PC-3 (cell line): Measurements from ENCODE around the gene PVR. TPM values are rescaled to one million over a fixed set of nuclear protein-coding genes. Genes with fewer than 3 reads are reported as not detected.

ENCODE experiments used
- ATAC-seq: fragments of 200-7000 bp; cut with Tn5 transposase; 2 replicates; pipeline ENCODE4 v1.9.1; 2020; ENCODE audit warnings: mild to moderate bottlenecking, moderate library complexity
- BruUV-seq: library from RNA; stranded (reverse); fragments of 400-500 nt; replicated peaks from 2 replicates; lab custom pipeline; 2021; lab: Mats Ljungman, UMichigan
- CTCF ChIA-PET: fragments of 300-600 bp; sonication (Branson Sonifier 250); formaldehyde crosslinking; loops from one replicate; lab custom pipeline; 2022; ENCODE audit warnings: antibody characterized with exemption; lab: Charles Lee
- POLR2A ChIA-PET: fragments of 300-600 bp; sonication (Branson Sonifier 250); formaldehyde crosslinking; loops from one replicate; lab custom pipeline; 2022; ENCODE audit warnings: antibody characterized with exemption; ENCODE audit not compliant: unreplicated experiment; lab: Charles Lee
- DNase-seq: peaks from one replicate; pipeline ENCODE4 v3.0.0-alpha.2; 2015
- H2AFZ ChIP-seq: fragments of 300-600 bp; sonication (generic); 2 replicates; pipeline ENCODE4 v1.6.0; 2016; ENCODE audit warnings: antibody characterized with exemption, low read length
- H3F3A ChIP-seq: fragments of 300-600 bp; sonication (generic); one replicate; pipeline ENCODE4 v1.6.0; 2017; ENCODE audit warnings: antibody characterized with exemption, low read length, control low read depth, mild to moderate bottlenecking; ENCODE audit not compliant: unreplicated experiment
- H3K27ac ChIP-seq: fragments of 300-600 bp; sonication (generic); 2 replicates; pipeline ENCODE4 v1.5.1; 2016; ENCODE audit warnings: mild to moderate bottlenecking, low read length
- H3K27me3 ChIP-seq: fragments of 300-600 bp; sonication (generic); 2 replicates; pipeline ENCODE4 v1.6.1; 2016; ENCODE audit warnings: low read length, mixed read lengths
- H3K36me3 ChIP-seq: fragments of 300-600 bp; sonication (generic); 2 replicates; pipeline ENCODE4 v1.6.1; 2016; ENCODE audit warnings: low read depth, mixed run types, low read length, mixed read lengths
- H3K4me1 ChIP-seq: fragments of 300-600 bp; sonication (generic); 2 replicates; pipeline ENCODE4 v1.5.1; 2016; ENCODE audit warnings: low read length; ENCODE audit not compliant: insufficient read depth
- H3K4me2 ChIP-seq: fragments of 300-600 bp; sonication (generic); 2 replicates; pipeline ENCODE4 v1.6.0; 2016; ENCODE audit warnings: low read length
- H3K4me3 ChIP-seq: fragments of 300-600 bp; sonication (generic); 2 replicates; pipeline ENCODE4 v1.5.1; 2016; ENCODE audit warnings: mild to moderate bottlenecking, low read length, mixed read lengths
- H3K79me2 ChIP-seq: fragments of 300-600 bp; sonication (generic); 2 replicates; pipeline ENCODE4 v1.6.1; 2017; ENCODE audit warnings: low read length, mixed read lengths
- H3K9ac ChIP-seq: fragments of 300-600 bp; sonication (generic); 2 replicates; pipeline ENCODE4 v1.6.0; 2016; ENCODE audit warnings: mild to moderate bottlenecking, low read length
- H3K9me2 ChIP-seq: fragments of 300-600 bp; sonication (generic); replicated peaks from 2 replicates; pipeline ENCODE4 v1.6.1; 2016; ENCODE audit warnings: mixed run types, low read length, mixed read lengths
- H3K9me3 ChIP-seq: fragments of 300-600 bp; sonication (generic); 2 replicates; pipeline ENCODE4 v1.6.1; 2016; ENCODE audit warnings: low read length, mixed read lengths
- H4K20me1 ChIP-seq: fragments of 300-600 bp; sonication (generic); 2 replicates; pipeline ENCODE4 v1.6.1; 2016; ENCODE audit warnings: low read length, mixed read lengths
- EZH2 ChIP-seq: fragments of 300-600 bp; sonication (generic); IDR thresholded peaks from one replicate; pipeline ENCODE4 v1.6.1; 2017; ENCODE audit warnings: antibody characterized with exemption, mild to moderate bottlenecking, low read length; ENCODE audit not compliant: unreplicated experiment
- EZH2phosphoT487 ChIP-seq: fragments of 300-600 bp; sonication (generic); IDR thresholded peaks from 2 replicates; pipeline ENCODE4 v1.6.1; 2018; ENCODE audit warnings: mild to moderate bottlenecking, antibody characterized with exemption, low read length, borderline replicate concordance
- intact Hi-C: fragments of 100-400 bp; cut with micrococcal nuclease; formaldehyde crosslinking; loops from 2 replicates; pipeline ENCODE4 v1.9.0; 2023
- total RNA-seq: library from RNA; depleted of rRNA; stranded (reverse); fragments of >200 nt; gene quantifications from 2 replicates; pipeline ENCODE4 v1.2.3, GENCODE V29; 2014
- TF ChIP-seq, protein P1 (sequence below): fragments of 300-600 bp; sonication (generic); conservative IDR thresholded peaks from 2 replicates; pipeline ENCODE4 v1.5.1; 2017; ENCODE audit warnings: antibody characterized with exemption, low read depth, mild to moderate bottlenecking, low read length

Gene PVR
- total RNA-seq, 1 experiment from 2014 or later = 75.3 TPM

DNA sequence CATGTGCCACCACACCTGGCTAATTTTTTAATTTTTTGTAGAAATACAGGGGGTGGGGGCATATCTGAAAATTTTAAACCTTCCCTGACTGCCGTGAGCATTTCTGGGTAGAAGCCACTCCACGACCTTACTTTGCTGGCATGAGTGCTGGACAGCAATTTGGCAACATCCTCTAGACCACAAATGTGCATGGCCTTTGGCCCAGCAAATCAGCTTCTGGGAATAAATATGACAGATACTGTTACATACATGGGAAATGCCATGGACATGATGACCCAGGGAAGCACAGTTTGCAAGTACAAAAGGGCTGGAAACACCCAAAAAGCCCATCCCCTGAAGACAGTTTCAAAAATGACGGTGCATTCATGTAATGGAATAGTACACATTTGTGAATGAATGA, 3.2 kb upstream of the PVR start:
- no peak overlapping the region for H2AFZ ChIP-seq
- TF ChIP-seq EZH2phosphoT487 (no peak), EZH2 (no peak)
- TF ChIP-seq, protein P1, sequence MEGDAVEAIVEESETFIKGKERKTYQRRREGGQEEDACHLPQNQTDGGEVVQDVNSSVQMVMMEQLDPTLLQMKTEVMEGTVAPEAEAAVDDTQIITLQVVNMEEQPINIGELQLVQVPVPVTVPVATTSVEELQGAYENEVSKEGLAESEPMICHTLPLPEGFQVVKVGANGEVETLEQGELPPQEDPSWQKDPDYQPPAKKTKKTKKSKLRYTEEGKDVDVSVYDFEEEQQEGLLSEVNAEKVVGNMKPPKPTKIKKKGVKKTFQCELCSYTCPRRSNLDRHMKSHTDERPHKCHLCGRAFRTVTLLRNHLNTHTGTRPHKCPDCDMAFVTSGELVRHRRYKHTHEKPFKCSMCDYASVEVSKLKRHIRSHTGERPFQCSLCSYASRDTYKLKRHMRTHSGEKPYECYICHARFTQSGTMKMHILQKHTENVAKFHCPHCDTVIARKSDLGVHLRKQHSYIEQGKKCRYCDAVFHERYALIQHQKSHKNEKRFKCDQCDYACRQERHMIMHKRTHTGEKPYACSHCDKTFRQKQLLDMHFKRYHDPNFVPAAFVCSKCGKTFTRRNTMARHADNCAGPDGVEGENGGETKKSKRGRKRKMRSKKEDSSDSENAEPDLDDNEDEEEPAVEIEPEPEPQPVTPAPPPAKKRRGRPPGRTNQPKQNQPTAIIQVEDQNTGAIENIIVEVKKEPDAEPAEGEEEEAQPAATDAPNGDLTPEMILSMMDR = no peak
- H3K79me2 ChIP-seq = peaks cover 20% of the 10 kb centered on the region
- H3K27me3 ChIP-seq = no peaks in the 10 kb centered on the region
- H3K4me3 ChIP-seq = no peak overlapping the region
- ChIA-PET POLR2A (interaction anchor here (0.7 kb wide), 1 partner anchor 267 kb away, joined by 5 read pairs; no protein-coding TSS in a partner anchor), CTCF (interaction anchor here (0.5 kb wide), 1 partner anchor 30 kb away, joined by 3 read pairs; no protein-coding TSS in a partner anchor)
- peak overlapping the region; percentile 22; the same call in 1 of the 2 replicates for H3K9ac ChIP-seq
- ATAC-seq (peak; percentile 47), DNase-seq (peak; percentile 82)
- 0 out of 2 replicates have a peak, but pooled peaks cover 3% of the 10 kb centered on the region for H4K20me1 ChIP-seq
- peak overlapping the region; percentile 5; the same call in 1 of the 2 replicates for H3K4me2 ChIP-seq
- no peaks in the 10 kb centered on the region for H3K9me2 ChIP-seq
- H3K36me3 ChIP-seq = no peaks in the 10 kb centered on the region
- H3F3A ChIP-seq = peaks cover 4% of the 10 kb centered on the region
- H3K27ac ChIP-seq = peak overlapping the region; percentile 72
- intact Hi-C loops = loop anchor here (5.0 kb wide), 1 partner anchor 53 kb away; no protein-coding TSS in a partner anchor
- H3K4me1 ChIP-seq = peaks cover 49% of the 10 kb centered on the region
- BruUV-seq = no TSS peak
- H3K9me3 ChIP-seq = no peaks in the 10 kb centered on the region

DNA sequence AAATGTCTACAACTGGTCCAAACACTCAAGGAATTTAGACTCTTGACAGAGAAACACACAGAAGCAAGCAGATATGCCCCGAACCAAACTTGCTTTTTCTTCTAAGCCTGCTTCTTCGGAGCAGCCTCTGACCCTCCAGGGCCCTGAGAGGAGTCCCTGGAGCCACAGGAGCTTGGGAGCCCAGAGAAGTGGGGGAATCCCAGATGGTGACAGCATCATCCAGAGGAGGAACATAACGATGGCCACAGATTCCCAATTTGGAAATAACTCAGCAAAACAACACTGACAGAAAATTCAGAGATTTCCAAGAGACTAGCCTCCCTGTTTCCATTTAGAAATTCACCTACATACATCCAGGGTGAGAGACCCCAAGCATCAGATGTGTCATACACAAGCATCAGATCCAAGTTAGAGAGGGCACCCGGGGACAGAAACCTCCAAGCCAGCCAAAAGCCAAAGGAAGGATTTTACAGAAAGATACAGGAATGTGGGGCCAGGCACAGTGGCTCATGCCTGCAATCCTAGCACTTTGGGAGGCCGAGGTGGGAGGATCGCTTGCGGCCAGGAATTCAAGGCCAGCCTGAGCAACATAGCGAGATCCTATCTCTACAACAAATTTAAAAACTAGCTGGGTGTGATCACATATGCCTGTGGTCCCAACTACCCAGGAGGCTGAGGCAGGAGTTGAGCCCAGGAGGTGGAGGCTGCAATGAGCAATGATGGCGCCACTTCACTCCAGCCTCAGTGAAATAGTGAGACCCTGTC, 2.0 kb upstream of the PVR start:
- H3K9me3 ChIP-seq = no peaks in the 10 kb centered on the region
- ChIA-PET POLR2A (no interaction called here), CTCF (no interaction called here)
- peaks cover 8% of the 10 kb centered on the region for H4K20me1 ChIP-seq
- no peak overlapping the region for H3K4me3 ChIP-seq
- TF ChIP-seq, protein P1 = no peak
- TF ChIP-seq EZH2 (no peak), EZH2phosphoT487 (no peak)
- BruUV-seq = no TSS peak
- H3K27ac ChIP-seq = peak overlapping the region; percentile 72
- H3F3A ChIP-seq = no peaks in the 10 kb centered on the region
- H3K4me1 ChIP-seq = peaks cover 42% of the 10 kb centered on the region
- H3K9ac ChIP-seq = no peak overlapping the region
- ATAC-seq = no peak
- H3K9me2 ChIP-seq = no peaks in the 10 kb centered on the region
- DNase-seq = no peak
- no peaks in the 10 kb centered on the region for H3K27me3 ChIP-seq
- intact Hi-C loops = loop anchor here (5.0 kb wide), 1 partner anchor 54 kb away; no protein-coding TSS in a partner anchor
- no peak overlapping the region for H2AFZ ChIP-seq
- H3K4me2 ChIP-seq = 0 out of 2 replicates have a peak overlapping the region, but pooled peaks have one; percentile 5
- peaks cover 31% of the 10 kb centered on the region for H3K79me2 ChIP-seq
- peaks cover 2% of the 10 kb centered on the region; the same call in 1 of the 2 replicates for H3K36me3 ChIP-seq
